NOMO-1 treated with DMSO at 0.1 percent for 48 hours (cell line): ENCODE measurements around the gene PIWIL4.
A peak's percentile ranks its signal among the peaks of the same experiment; 100 is the strongest.

Experiments used
- DNase-seq: peaks from one replicate; lab custom pipeline; 2025; ENCODE audit not compliant: unreplicated experiment; lab: John Stamatoyannopoulos, UW

The PIWIL4 gene

DNA sequence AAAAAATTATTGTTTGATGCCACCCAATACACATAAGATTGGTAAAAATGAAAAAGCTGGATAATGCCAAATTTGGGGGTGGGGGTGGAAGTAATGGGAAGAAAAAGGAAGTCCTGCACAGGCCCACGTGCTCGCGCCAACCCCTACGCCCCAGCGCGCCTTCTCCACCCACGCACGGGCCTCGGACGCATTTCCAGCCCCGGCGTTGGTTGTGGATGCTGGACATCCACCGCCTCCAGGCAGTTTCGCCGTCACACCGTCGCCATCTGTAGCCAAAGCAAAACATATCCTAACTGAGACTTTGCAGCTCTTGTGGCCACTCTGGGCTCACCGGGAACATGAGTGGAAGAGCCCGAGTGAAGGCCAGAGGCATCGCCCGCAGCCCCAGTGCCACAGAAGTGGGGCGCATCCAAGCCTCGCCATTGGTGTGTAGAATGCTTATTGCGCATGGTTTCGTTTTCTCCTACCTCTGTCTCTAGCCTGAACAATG, at the start of gene PIWIL4:
PIWIL4 (plus strand) TSS at position 188 of the 490 bp plus-strand sequence; CDS start at position 339, 151 bp downstream.
- DNase-seq: no peak

DNA sequence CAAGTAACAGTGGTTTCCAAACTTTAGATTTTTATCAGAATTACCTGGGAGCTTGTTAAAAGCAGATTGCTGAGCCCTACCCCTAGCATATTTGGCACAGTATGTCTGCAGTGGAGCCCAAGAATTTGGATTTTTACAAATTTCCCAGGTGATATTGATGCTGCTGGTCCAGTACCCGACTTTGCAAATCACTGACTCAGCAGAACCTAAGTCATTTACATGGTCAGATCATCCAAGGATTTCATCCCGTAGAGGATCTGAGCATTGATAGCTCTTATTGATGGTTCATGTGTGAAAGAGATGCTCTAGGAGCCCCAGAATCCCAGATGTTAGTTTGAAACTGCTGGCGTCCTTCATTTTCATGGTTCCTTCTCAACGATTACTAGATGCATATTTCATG, 48.9 kb upstream of the PIWIL4 start:
- DNase-seq: no peak

DNA sequence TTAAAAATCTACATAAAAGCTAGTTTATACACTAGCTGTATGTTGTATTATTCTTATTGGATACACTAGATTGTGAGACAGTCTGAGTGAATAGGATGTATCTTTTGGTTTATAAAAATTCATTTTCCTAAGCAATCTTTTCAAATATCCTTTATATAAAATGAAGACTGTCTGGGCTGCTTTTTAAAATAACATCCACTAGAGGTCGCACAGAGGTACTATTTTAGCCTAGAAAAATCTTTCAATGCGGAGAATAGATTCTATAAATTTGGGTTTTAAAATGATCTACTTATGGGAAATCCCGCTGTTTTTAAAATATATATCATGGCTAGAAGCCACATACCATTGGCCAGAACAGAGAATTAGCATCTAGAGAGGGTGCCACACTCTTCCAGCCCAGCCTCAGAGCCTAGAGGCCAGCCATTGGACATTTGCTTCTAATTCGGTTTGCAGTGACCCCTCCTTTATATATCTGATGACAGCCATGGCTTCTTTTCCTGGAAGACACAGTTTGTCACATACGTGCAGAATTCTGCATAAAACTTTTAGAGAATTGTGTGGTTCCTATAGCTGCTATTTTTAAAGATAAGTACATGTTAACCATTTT, 47.6 kb upstream of the PIWIL4 start:
- peak; percentile 59 for DNase-seq

DNA sequence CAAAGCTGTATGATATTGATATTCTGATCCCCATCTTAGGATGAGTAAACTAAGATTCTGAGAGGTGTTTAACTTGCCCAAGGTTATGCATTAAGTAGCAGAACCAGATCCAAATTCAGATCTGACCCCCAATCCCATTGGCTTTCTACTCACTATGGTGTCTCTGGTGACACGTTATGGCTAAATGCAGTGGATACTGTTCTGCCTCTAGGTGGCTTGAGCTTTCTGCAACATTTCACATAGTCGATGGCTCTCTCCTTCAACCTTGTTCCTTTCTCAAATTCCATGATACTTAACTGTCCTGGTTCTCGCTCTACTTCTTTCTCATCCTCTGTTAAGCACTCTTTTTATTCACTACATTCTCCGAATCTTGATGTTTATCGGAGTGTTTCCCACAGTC, 45.5 kb upstream of the PIWIL4 start:
- DNase-seq: peak; percentile 28

DNA sequence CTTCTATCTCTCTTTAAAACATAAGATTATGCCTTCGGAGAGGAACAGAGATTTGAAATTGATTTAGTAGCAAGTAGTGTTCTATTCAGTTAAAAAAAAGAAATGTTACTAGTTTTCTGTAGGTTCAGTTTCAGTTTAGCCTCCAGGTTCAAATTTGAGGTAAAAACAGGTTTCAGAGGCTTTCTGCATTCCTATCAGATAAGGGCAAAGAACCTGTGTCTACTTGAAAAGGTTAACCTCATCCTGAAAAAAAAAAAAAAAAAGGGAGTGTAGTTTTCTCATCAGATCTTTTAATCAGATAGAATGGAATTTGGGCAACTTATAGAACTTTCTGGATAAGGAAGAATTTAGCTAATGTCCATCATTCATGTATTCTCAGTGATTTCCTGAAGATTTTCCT, 42.8 kb upstream of the PIWIL4 start:
- DNase-seq: no peak

DNA sequence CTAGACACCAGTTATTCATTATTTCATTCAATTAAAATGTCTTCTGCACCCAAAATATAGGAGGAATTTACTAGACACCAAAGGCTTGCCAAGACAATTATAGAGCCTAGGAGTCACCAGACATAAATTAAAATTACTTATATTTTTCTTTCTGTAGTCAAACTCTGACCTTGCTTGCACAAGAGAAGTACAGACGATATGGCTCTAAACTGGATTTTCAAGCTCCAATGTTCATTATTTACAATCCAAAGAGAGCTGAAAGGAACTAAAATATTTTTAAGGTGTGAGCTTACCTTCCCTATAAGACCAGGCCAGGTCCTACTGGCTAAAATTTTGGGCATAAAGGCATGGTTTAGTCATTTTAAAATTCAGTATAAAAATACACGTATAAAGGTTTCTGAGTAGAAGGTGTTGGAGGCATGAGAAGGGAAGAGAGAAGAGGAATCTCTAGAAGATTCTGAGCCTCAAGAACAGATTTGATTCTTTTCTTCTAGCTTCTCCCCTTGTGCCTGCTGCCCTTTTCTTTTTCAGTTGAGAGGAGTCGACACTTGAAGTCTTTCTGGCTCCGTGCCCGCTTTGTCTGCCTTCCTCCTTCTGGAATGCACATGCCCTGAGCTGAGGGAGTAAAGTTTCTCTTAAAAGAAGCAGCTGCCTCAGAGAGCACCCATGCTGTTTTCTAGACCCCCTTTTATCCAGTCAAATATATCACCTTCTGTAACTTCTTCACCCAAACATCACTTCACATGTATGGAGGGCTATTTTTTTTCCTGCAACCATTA, 41.4 kb upstream of the PIWIL4 start:
- DNase-seq: peak; percentile 29

DNA sequence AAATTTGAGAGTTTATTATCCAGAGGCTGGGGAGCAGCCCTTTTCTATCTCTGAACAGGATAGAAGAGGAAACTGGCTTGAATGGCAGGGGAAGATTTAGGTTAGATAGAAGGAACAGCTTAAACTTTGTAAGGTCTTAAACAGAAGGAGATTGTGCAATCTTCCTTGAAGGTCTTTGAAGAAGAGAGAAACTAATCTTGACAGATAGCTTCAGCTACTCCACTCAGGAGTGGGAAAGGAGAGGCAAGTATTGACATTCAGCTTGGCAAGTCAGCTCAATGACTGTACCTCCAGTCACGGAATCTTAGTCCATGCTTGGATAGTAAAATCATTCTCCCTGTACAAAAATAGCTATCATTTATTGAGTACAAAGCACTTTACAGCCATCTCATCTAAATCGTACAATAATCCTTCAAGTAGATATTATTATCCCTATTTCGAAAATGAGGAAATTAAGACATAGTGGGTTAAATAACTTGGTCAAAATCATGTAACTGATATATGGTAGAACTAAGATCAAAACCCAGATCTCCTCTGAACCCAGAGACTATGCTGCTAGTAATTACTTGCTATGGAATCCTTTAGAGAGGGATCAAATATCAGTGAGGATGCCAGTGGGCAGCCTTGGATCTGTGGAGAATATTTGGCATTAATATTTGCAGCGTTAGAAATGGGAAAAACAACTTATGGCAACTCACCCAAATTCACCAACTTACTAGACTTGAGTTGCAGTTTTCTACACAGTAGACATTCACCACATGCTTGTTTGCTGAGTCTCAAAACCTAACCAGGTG, 40.3 kb upstream of the PIWIL4 start:
- peak; percentile 65 for DNase-seq

DNA sequence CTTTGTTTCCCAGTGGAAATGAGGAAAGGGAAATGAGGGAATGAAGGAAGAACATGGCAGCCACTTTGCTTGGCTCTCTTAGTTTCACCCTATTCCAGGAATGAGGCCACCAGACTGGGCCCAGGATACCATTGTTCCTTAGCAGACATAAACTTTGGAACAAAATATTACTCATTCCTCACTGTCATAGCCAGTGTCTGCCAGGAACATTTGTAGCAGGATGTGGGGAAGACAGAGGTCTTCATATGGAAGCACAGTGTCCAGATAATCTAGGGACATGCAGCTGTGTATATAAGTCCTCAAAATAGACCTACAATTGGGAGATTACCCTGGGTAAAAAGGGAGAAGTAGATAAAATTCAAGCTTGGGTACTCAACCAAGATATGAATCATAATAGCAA, 38.6 kb upstream of the PIWIL4 start:
- no peak for DNase-seq

DNA sequence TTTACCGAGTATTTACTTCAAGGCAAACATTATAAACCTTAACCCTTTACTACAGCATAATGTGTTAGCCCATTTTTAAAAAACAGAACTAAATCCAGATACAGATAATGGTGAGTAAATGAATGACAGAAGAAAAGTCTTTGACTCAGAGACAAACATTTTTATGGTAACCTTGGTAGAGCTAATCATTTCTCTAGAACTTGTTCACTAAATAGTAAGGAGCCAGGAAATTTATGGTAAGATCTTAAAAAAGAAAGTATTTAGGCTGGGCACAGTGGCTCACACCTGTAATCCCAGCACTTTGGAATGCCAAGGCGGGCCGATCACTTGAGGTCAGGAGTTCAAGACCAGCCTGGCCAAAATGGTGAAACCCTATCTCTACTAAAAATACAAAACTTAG, 35.0 kb upstream of the PIWIL4 start:
- DNase-seq: no peak

DNA sequence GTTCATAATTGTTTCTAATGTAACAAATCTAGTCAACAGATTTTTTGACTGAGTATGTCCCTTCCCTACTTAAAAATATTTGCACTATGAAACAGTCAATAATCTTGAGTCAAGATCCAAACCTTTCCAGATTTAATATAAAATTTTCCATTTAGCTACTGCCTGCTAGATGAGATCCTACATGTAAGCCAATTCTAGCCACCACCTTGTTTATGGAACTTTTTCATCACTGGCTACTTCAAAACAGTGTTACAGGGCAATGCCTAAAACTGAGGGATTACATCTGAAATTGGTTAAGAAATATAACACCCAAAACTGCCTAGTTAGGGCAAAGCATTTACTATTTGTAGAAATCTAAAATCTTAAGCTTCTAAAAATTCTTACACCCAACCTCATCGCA, 34.0 kb upstream of the PIWIL4 start:
- no peak for DNase-seq

DNA sequence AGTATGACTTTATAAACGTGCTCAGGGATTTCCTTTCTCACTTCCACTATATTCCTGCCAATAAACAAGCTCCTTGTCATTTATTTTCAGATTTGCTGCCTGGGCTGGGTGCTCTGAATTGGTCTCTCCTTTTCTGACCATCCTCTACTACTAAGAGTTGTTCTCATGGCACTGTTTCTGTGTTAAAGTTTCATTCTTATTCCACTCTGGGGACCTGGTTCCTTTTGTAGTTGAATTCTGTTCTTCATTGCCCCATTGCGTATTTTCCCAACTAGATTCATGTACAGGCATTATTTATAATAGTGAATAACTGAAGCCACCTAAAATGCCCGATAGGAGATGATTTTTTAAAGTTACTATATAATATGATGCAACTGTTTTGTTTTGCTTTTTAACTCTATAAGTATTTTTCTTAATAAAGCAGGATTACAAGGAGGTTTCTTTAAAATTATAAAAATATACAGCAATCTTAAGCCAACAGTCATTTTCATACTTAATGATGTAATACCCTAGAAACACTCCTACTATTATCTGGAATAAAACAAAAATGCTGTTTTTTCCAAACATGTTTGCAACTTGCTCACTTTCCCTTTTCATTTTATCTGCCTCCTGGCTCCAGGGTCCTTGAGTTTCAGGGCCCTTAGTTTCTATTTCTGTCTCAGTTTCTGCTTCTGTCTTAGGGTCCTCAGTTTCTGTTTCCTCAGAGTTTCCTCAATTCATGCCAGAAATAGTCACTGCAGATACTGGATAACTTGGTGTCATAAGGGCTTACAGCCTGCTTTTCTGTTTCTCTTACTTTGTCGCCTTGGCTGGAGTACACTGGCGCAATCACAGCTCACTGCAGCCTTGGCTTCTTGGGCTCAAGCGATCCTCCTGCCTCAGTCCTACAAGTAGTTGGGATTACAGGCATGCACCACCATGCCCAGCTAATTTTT, 33.2 kb upstream of the PIWIL4 start:
- DNase-seq: peak; percentile 80

DNA sequence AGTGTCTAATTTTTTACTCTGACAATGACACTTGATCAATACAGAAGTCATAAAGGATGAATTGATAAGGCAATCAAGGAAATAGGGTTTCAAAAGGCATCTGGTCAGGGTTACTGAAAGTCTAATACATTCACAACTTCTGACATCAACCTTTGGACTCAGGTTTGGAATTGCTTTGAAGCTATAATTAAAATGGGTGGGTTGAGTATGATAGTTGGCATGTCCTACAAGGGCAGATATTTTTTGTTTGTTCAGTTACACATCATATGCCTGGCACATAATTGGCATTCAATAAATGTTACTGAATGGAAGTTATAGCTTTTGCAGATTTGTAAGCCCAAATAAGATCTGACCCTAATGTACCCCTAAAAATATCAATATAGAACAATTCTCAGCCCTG, 30.8 kb upstream of the PIWIL4 start:
- DNase-seq: no peak

DNA sequence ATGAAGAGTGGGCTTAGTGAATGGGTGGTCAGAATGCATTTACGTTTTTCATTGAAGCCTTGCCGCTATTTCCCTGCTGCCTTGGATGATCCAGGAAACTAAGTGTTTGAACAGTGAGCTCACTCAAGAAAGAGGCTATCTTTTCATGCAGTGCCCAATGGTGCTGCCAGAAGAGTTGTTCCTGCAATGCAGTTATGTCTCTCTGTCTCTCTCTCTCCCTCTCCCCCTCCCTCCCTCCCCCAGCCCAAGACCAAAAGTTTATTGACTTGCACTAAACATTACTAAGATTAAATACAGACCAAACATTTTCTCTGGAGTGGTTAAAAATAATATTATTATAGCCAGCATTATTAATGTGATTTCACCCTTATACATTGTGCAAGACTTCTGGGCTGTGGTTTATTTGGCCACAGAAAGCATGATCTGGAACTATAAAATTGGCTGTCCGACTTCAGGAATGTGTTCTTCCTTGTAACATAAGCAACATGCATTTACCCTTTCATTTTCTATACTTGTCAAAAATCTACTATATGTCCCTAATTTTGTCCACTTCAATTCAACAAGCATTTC, 30.1 kb upstream of the PIWIL4 start:
- DNase-seq: no peak

DNA sequence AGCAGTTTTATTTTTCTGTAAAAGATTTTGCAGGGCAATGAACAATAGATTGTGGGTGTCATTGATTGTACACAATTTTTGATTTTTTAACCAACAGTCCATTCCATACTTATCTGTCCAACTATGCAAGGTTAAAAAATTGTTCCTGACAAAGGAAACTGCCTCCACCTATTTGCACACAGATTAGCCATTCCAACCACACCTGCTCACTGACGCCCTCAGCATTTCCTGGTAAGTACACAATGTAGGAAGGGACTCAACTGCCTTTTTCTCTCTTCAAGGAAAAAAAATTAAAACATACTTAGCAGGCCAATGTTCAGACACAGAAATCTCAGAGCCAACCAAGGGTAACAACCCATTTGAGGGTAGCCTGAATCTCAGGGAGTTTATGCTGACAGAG, 27.7 kb upstream of the PIWIL4 start:
- no peak for DNase-seq

DNA sequence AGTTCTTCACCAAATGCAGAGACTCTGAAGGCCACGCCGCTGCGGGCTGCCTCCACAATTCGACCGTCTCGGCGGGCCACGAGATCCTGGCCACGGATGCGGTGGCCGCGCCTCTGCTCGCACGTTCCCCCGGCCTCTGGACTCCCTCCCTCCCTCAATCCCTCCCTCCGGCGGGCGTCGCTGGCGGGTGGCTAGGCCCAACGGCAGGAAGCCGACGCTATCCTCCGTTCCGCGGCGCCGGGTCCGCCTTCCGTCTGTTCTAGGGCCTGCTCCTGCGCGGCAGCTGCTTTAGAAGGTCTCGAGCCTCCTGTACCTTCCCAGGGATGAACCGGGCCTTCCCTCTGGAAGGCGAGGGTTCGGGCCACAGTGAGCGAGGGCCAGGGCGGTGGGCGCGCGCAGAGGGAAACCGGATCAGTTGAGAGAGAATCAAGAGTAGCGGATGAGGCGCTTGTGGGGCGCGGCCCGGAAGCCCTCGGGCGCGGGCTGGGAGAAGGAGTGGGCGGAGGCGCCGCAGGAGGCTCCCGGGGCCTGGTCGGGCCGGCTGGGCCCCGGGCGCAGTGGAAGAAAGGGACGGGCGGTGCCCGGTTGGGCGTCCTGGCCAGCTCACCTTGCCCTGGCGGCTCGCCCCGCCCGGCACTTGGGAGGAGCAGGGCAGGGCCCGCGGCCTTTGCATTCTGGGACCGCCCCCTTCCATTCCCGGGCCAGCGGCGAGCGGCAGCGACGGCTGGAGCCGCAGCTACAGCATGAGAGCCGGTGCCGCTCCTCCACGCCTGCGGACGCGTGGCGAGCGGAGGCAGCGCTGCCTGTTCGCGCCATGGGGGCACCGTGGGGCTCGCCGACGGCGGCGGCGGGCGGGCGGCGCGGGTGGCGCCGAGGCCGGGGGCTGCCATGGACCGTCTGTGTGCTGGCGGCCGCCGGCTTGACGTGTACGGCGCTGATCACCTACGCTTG, 23.2 kb upstream of the PIWIL4 start, which contains the start of gene FUT4:
FUT4 (plus strand) TSS at position 227 of the 951 bp plus-strand sequence; CDS start at position 440, 213 bp downstream.
- peak; percentile 94 for DNase-seq

DNA sequence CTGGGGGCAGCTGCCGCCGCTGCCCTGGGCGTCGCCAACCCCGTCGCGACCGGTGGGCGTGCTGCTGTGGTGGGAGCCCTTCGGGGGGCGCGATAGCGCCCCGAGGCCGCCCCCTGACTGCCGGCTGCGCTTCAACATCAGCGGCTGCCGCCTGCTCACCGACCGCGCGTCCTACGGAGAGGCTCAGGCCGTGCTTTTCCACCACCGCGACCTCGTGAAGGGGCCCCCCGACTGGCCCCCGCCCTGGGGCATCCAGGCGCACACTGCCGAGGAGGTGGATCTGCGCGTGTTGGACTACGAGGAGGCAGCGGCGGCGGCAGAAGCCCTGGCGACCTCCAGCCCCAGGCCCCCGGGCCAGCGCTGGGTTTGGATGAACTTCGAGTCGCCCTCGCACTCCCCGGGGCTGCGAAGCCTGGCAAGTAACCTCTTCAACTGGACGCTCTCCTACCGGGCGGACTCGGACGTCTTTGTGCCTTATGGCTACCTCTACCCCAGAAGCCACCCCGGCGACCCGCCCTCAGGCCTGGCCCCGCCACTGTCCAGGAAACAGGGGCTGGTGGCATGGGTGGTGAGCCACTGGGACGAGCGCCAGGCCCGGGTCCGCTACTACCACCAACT, 22.4 kb upstream of the PIWIL4 start:
- DNase-seq: no peak

DNA sequence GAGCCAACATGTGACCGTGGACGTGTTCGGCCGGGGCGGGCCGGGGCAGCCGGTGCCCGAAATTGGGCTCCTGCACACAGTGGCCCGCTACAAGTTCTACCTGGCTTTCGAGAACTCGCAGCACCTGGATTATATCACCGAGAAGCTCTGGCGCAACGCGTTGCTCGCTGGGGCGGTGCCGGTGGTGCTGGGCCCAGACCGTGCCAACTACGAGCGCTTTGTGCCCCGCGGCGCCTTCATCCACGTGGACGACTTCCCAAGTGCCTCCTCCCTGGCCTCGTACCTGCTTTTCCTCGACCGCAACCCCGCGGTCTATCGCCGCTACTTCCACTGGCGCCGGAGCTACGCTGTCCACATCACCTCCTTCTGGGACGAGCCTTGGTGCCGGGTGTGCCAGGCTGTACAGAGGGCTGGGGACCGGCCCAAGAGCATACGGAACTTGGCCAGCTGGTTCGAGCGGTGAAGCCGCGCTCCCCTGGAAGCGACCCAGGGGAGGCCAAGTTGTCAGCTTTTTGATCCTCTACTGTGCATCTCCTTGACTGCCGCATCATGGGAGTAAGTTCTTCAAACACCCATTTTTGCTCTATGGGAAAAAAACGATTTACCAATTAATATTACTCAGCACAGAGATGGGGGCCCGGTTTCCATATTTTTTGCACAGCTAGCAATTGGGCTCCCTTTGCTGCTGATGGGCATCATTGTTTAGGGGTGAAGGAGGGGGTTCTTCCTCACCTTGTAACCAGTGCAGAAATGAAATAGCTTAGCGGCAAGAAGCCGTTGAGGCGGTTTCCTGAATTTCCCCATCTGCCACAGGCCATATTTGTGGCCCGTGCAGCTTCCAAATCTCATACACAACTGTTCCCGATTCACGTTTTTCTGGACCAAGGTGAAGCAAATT, 21.7 kb upstream of the PIWIL4 start:
- DNase-seq: no peak

DNA sequence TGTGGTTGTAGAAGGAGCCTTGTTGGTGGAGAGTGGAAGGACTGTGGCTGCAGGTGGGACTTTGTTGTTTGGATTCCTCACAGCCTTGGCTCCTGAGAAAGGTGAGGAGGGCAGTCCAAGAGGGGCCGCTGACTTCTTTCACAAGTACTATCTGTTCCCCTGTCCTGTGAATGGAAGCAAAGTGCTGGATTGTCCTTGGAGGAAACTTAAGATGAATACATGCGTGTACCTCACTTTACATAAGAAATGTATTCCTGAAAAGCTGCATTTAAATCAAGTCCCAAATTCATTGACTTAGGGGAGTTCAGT, 21.1 kb upstream of the PIWIL4 start:
- no peak for DNase-seq
